ENCODE results near the gene SIK3. TPM values are rescaled to one million over a fixed set of nuclear protein-coding genes. Genes with fewer than 3 reads are reported as not detected.
"Not testable (repeated sequence)": the region's sequence is repeated elsewhere in the genome, so short reads cannot be mapped to it uniquely, and the experiment has no call there.

Gene SIK3
- total RNA-seq, 1 donor: 25.7 TPM

- Histone ChIP-seq H3K4me2 (ENCODE audit: insufficient read depth, low read length) (no peak overlapping the region), H3K79me2 (ENCODE audit: insufficient read depth, low read length) (no peaks in the 10 kb centered on the region), H3K4me1 (ENCODE audit: insufficient read depth, low read length) (no peaks in the 10 kb centered on the region), H3K36me3 (ENCODE audit: insufficient read depth, low read length) (no peaks in the 10 kb centered on the region), H3K4me3 (ENCODE audit: insufficient read depth, low read length) (no peak overlapping the region), H3K27me3 (ENCODE audit: insufficient read depth, low read length) (no peaks in the 10 kb centered on the region), H2AFZ (ENCODE audit: low read length) (no peak overlapping the region), H3K27ac (ENCODE audit: low read depth, low read length) (no peak overlapping the region), H4K20me1 (ENCODE audit: insufficient read depth, low read length) (no peaks in the 10 kb centered on the region), H3K9me3 (ENCODE audit: low read depth, low read length) (no peaks in the 10 kb centered on the region)
- no peak for DNase-seq (ENCODE audit: insufficient read length, low spot score, missing footprints)
- TF ChIP-seq, protein P1, sequence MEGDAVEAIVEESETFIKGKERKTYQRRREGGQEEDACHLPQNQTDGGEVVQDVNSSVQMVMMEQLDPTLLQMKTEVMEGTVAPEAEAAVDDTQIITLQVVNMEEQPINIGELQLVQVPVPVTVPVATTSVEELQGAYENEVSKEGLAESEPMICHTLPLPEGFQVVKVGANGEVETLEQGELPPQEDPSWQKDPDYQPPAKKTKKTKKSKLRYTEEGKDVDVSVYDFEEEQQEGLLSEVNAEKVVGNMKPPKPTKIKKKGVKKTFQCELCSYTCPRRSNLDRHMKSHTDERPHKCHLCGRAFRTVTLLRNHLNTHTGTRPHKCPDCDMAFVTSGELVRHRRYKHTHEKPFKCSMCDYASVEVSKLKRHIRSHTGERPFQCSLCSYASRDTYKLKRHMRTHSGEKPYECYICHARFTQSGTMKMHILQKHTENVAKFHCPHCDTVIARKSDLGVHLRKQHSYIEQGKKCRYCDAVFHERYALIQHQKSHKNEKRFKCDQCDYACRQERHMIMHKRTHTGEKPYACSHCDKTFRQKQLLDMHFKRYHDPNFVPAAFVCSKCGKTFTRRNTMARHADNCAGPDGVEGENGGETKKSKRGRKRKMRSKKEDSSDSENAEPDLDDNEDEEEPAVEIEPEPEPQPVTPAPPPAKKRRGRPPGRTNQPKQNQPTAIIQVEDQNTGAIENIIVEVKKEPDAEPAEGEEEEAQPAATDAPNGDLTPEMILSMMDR (IDR thresholded peaks at IDR 0.05; ENCODE audit: extremely low read depth, low read depth, low read length): no peak
Observed at GRCh38 chr11:117117681-117118080, 19.5 kb upstream of the SIK3 start.

- H4K20me1 ChIP-seq (ENCODE audit: insufficient read depth, low read length); H3K27ac ChIP-seq (ENCODE audit: low read depth, low read length); H3K79me2 ChIP-seq (ENCODE audit: insufficient read depth, low read length); H2AFZ ChIP-seq (ENCODE audit: low read length); H3K27me3 ChIP-seq (ENCODE audit: insufficient read depth, low read length); H3K4me2 ChIP-seq (ENCODE audit: insufficient read depth, low read length); H3K36me3 ChIP-seq (ENCODE audit: insufficient read depth, low read length); H3K9me3 ChIP-seq (ENCODE audit: low read depth, low read length); H3K4me1 ChIP-seq (ENCODE audit: insufficient read depth, low read length); DNase-seq (ENCODE audit: insufficient read length, low spot score, missing footprints); H3K4me3 ChIP-seq (ENCODE audit: insufficient read depth, low read length): not testable (repeated sequence)
Observed at GRCh38 chr11:117112939-117113338, 14.7 kb upstream of the SIK3 start.

- not testable (repeated sequence) for H2AFZ ChIP-seq (ENCODE audit: low read length); H3K9me3 ChIP-seq (ENCODE audit: low read depth, low read length)
Observed at GRCh38 chr11:117112497-117112896, 14.3 kb upstream of the SIK3 start.

GRCh38 chr11:117110294-117110950 is 12.2 kb upstream of the SIK3 start:
- no peak overlapping the region for H3K27ac ChIP-seq (ENCODE audit: low read depth, low read length)
- no peaks in the 10 kb centered on the region for H3K27me3 ChIP-seq (ENCODE audit: insufficient read depth, low read length)
- TF ChIP-seq, protein P1 (IDR thresholded peaks at IDR 0.05; ENCODE audit: extremely low read depth, low read depth, low read length): no peak
- no peaks in the 10 kb centered on the region for H4K20me1 ChIP-seq (ENCODE audit: insufficient read depth, low read length)
- no peaks in the 10 kb centered on the region for H3K36me3 ChIP-seq (ENCODE audit: insufficient read depth, low read length)
- H3K4me3 ChIP-seq (ENCODE audit: insufficient read depth, low read length): no peak overlapping the region
- no peak overlapping the region for H3K4me2 ChIP-seq (ENCODE audit: insufficient read depth, low read length)
- no peaks in the 10 kb centered on the region for H3K79me2 ChIP-seq (ENCODE audit: insufficient read depth, low read length)
- H3K4me1 ChIP-seq (ENCODE audit: insufficient read depth, low read length): peaks cover 8% of the 10 kb centered on the region
- DNase-seq (ENCODE audit: insufficient read length, low spot score, missing footprints): no peak
- H2AFZ ChIP-seq (ENCODE audit: low read length): no peak overlapping the region
- no peaks in the 10 kb centered on the region for H3K9me3 ChIP-seq (ENCODE audit: low read depth, low read length)

More at GRCh38 chr11:117112497-117112896, 14.3 kb upstream of the SIK3 start:
- not testable (repeated sequence) for H3K4me1 ChIP-seq (ENCODE audit: insufficient read depth, low read length); H3K27ac ChIP-seq (ENCODE audit: low read depth, low read length); H3K4me3 ChIP-seq (ENCODE audit: insufficient read depth, low read length); H4K20me1 ChIP-seq (ENCODE audit: insufficient read depth, low read length); H3K4me2 ChIP-seq (ENCODE audit: insufficient read depth, low read length); H3K27me3 ChIP-seq (ENCODE audit: insufficient read depth, low read length); H3K36me3 ChIP-seq (ENCODE audit: insufficient read depth, low read length); DNase-seq (ENCODE audit: insufficient read length, low spot score, missing footprints); H3K79me2 ChIP-seq (ENCODE audit: insufficient read depth, low read length)

All from osteoblast (primary cell).